Lower leg skin (tissue), 3 donors: ENCODE measurements around the gene BAD.

ENCODE experiments used
- CTCF ChIP-seq, 3 donors: fragments of 450-650 bp; IDR thresholded peaks; one replicate each; pipeline ENCODE4 v1.5.1; 2016; ENCODE audit warnings: antibody characterized with exemption in 3 of 3, mild to moderate bottlenecking in 3 of 3, moderate library complexity in 2 of 3
- POLR2A ChIP-seq, 2 donors: fragments of 450-650 bp; IDR thresholded peaks; one replicate each; pipeline ENCODE4 v1.6.1; 2016 to 2017; ENCODE audit warnings: antibody characterized with exemption in 2 of 2, mild to moderate bottlenecking in 1 of 2, moderate library complexity in 1 of 2

- TF ChIP-seq CTCF (IDR thresholded peaks at IDR 0.05) (peak in 1 of 3 donors; percentile 28), POLR2A (IDR thresholded peaks at IDR 0.05) (no peak)
Observed at GRCh38 chr11:64251016-64251752, 33.3 kb downstream of the BAD start, which contains the start of gene PLCB3.
